ENCODE measurements around the gene HOXB3. TPM values are rescaled to one million over a fixed set of nuclear protein-coding genes. Genes with fewer than 3 reads are reported as not detected.

The HOXB3 gene
- total RNA-seq, 1 experiment from 2014 or later: not detected

- TF ChIP-seq CTCF (conservative IDR thresholded peaks at IDR 0.05): no peak
- Mint-ChIP-seq H3K4me1 (peaks cover 0 to 3% of the 10 kb centered on the region in 2 experiments; a peak in 1 of 4 replicates), H3K27ac (no peak overlapping the region), H3K27me3 (ENCODE audit: low read depth) (peaks cover 100% of the 10 kb centered on the region), H3K4me3 (no peak overlapping the region), H3K9me3 (peaks cover 2 to 16% of the 10 kb centered on the region in 2 experiments; a peak in 4 of 5 replicates), H3K36me3 (ENCODE audit: insufficient read depth in 1 of 3, low read depth in 3 of 3) (no peaks in the 10 kb centered on the region)
- H3K4me1 ChIP-seq (ENCODE audit: insufficient read depth, low read length): no peaks in the 10 kb centered on the region
- no peaks in the 10 kb centered on the region for H3K79me1 ChIP-seq (ENCODE audit: insufficient read depth, low read depth, low read length, poor library complexity, severe bottlenecking)
- H2AFZ ChIP-seq (ENCODE audit: low read length): no peak overlapping the region
- no peak overlapping the region for H2BK120ac ChIP-seq (ENCODE audit: low read depth, low read length, poor library complexity, severe bottlenecking)
- no peak overlapping the region for H4K91ac ChIP-seq (ENCODE audit: insufficient read length, low read depth, low read length)
- H2BK15ac ChIP-seq (ENCODE audit: low read depth, low read length): no peak overlapping the region
- no peak overlapping the region for H3K4me2 ChIP-seq (ENCODE audit: insufficient read depth, insufficient read length, low read length)
- no peak overlapping the region for H2AK5ac ChIP-seq (ENCODE audit: insufficient read length, low read length)
- H3K9me3 ChIP-seq (ENCODE audit: control insufficient read depth, low read depth, low read length): no peaks in the 10 kb centered on the region
- no peak overlapping the region for H3K23ac ChIP-seq (ENCODE audit: insufficient read length, low read depth, low read length)
- peaks cover 98% of the 10 kb centered on the region for H3K27me3 ChIP-seq (ENCODE audit: insufficient read depth, low read length)
- no peak overlapping the region for H2BK12ac ChIP-seq (ENCODE audit: insufficient read length, low read depth, low read length)
- no peak overlapping the region for H3K4ac ChIP-seq (ENCODE audit: low read depth, low read length)
- H4K8ac ChIP-seq (replicated peaks; ENCODE audit: insufficient read length, low read depth, low read length): no peak overlapping the region
- no CpG with 5 or more reads among the region's 10 CpGs for WGBS (ENCODE audit: extremely low coverage, insufficient read length, low lambda C conversion rate)
- H3K18ac ChIP-seq (ENCODE audit: insufficient read length, low read depth, low read length): no peak overlapping the region
- no peak overlapping the region for H3K14ac ChIP-seq (ENCODE audit: insufficient read depth, low read length)
- H3K79me2 ChIP-seq (ENCODE audit: insufficient read depth, low read length): no peaks in the 10 kb centered on the region
- peaks cover 4% of the 10 kb centered on the region for H3K23me2 ChIP-seq (ENCODE audit: insufficient read length, low read depth, low read length, poor library complexity, severe bottlenecking)
- no peak overlapping the region for H3K9ac ChIP-seq (ENCODE audit: extremely low read depth, insufficient read length, low read length)
- H2BK20ac ChIP-seq (ENCODE audit: low read depth, low read length, poor library complexity, severe bottlenecking): no peak overlapping the region
- H3T11ph ChIP-seq (ENCODE audit: low read length): no peak overlapping the region
- no peak overlapping the region for H3K56ac ChIP-seq (ENCODE audit: insufficient read length, low read depth, low read length)
- no peak overlapping the region for H4K5ac ChIP-seq (ENCODE audit: insufficient read length, low read depth, low read length)
- no peak for DNase-seq
- no peak overlapping the region for H2BK5ac ChIP-seq (ENCODE audit: insufficient read length, low read length)
- no peak overlapping the region for H3K27ac ChIP-seq (ENCODE audit: insufficient read length, low read depth, low read length)
- no peaks in the 10 kb centered on the region for H4K20me1 ChIP-seq (ENCODE audit: control insufficient read depth, insufficient read depth, insufficient read length)
These were observed 15.4 kb upstream of the HOXB3 start for GRCh38 chr17:48605409-48605919.
